ENCODE results near the gene RAP1A.

Gene RAP1A

GRCh38 chr1:111654839-111655238, 35.2 kb downstream of the RAP1A start:
- Histone ChIP-seq H3K4me2 (ENCODE audit: low read length) (no peak overlapping the region), H3K79me2 (ENCODE audit: insufficient read depth, low read length) (peaks cover 66% of the 10 kb centered on the region), H3K9me3 (ENCODE audit: low read length) (no peaks in the 10 kb centered on the region), H3K27me3 (ENCODE audit: insufficient read depth, low read length) (no peaks in the 10 kb centered on the region), H3K9me2 (ENCODE audit: low read depth, low read length) (no peaks in the 10 kb centered on the region), H3K4me1 (ENCODE audit: insufficient read depth, low read length, severe bottlenecking) (peaks cover 9% of the 10 kb centered on the region), H2AFZ (ENCODE audit: low read length) (no peak overlapping the region), H3K4me3 (ENCODE audit: low read depth, low read length, poor library complexity, severe bottlenecking) (no peak overlapping the region), H3K27ac (ENCODE audit: low read depth, low read length, poor library complexity, severe bottlenecking) (no peak overlapping the region), H3K36me3 (ENCODE audit: insufficient read depth, low read length) (0 out of 2 replicates have a peak, but pooled peaks cover 3% of the 10 kb centered on the region), H3F3A (ENCODE audit: insufficient read depth, low read length) (no peaks in the 10 kb centered on the region), H3K9ac (ENCODE audit: low read length) (no peak overlapping the region), H4K20me1 (ENCODE audit: insufficient read depth, low read length) (no peaks in the 10 kb centered on the region)
- TF ChIP-seq CTCF (IDR thresholded peaks at IDR 0.05; ENCODE audit: low read length) (no peak), EZH2 (IDR thresholded peaks at IDR 0.05; ENCODE audit: borderline replicate concordance, low read length) (no peak)

- Histone ChIP-seq H3K4me3 (ENCODE audit: low read depth, low read length, poor library complexity, severe bottlenecking) (no peak overlapping the region), H3K9ac (ENCODE audit: low read length) (no peak overlapping the region), H3K27me3 (ENCODE audit: insufficient read depth, low read length) (no peaks in the 10 kb centered on the region), H3K4me1 (ENCODE audit: insufficient read depth, low read length, severe bottlenecking) (peaks cover 16% of the 10 kb centered on the region), H3K9me2 (ENCODE audit: low read depth, low read length) (no peaks in the 10 kb centered on the region), H3K79me2 (ENCODE audit: insufficient read depth, low read length) (peaks cover 61% of the 10 kb centered on the region), H3K4me2 (ENCODE audit: low read length) (no peak overlapping the region), H3K9me3 (ENCODE audit: low read length) (no peaks in the 10 kb centered on the region), H3K36me3 (ENCODE audit: insufficient read depth, low read length) (no peaks in the 10 kb centered on the region), H3F3A (ENCODE audit: insufficient read depth, low read length) (no peaks in the 10 kb centered on the region), H4K20me1 (ENCODE audit: insufficient read depth, low read length) (no peaks in the 10 kb centered on the region), H3K27ac (ENCODE audit: low read depth, low read length, poor library complexity, severe bottlenecking) (no peak overlapping the region), H2AFZ (ENCODE audit: low read length) (no peak overlapping the region)
- TF ChIP-seq CTCF (IDR thresholded peaks at IDR 0.05; ENCODE audit: low read length) (peak; percentile 65), EZH2 (IDR thresholded peaks at IDR 0.05; ENCODE audit: borderline replicate concordance, low read length) (no peak)
Measured at GRCh38 chr1:111656086-111657017, 36.8 kb downstream of the RAP1A start.

- no peak for TF ChIP-seq EZH2 (IDR thresholded peaks at IDR 0.05; ENCODE audit: borderline replicate concordance, low read length)
- TF ChIP-seq CTCF (IDR thresholded peaks at IDR 0.05; ENCODE audit: low read length), result no peak
- Histone ChIP-seq H2AFZ (ENCODE audit: low read length) (no peak overlapping the region), H3K9me2 (ENCODE audit: low read depth, low read length) (no peaks in the 10 kb centered on the region), H3F3A (ENCODE audit: insufficient read depth, low read length) (no peaks in the 10 kb centered on the region), H3K4me3 (ENCODE audit: low read depth, low read length, poor library complexity, severe bottlenecking) (no peak overlapping the region), H3K27ac (ENCODE audit: low read depth, low read length, poor library complexity, severe bottlenecking) (no peak overlapping the region), H3K9ac (ENCODE audit: low read length) (no peak overlapping the region), H3K4me2 (ENCODE audit: low read length) (no peak overlapping the region), H3K79me2 (ENCODE audit: insufficient read depth, low read length) (peaks cover 58% of the 10 kb centered on the region), H3K36me3 (ENCODE audit: insufficient read depth, low read length) (no peaks in the 10 kb centered on the region), H3K27me3 (ENCODE audit: insufficient read depth, low read length) (no peaks in the 10 kb centered on the region), H3K4me1 (ENCODE audit: insufficient read depth, low read length, severe bottlenecking) (peaks cover 16% of the 10 kb centered on the region), H4K20me1 (ENCODE audit: insufficient read depth, low read length) (no peaks in the 10 kb centered on the region), H3K9me3 (ENCODE audit: low read length) (no peaks in the 10 kb centered on the region)
Measured at GRCh38 chr1:111658622-111659021, 39.0 kb downstream of the RAP1A start.

Measured in OCI-LY1 (cell line).